Measurements from ENCODE around the gene NFKBIB. TPM values are rescaled to one million over a fixed set of nuclear protein-coding genes. Genes with fewer than 3 reads are reported as not detected.

Gene NFKBIB
- total RNA-seq, 1 donor from 2014 or later = 8.3 TPM

DNA sequence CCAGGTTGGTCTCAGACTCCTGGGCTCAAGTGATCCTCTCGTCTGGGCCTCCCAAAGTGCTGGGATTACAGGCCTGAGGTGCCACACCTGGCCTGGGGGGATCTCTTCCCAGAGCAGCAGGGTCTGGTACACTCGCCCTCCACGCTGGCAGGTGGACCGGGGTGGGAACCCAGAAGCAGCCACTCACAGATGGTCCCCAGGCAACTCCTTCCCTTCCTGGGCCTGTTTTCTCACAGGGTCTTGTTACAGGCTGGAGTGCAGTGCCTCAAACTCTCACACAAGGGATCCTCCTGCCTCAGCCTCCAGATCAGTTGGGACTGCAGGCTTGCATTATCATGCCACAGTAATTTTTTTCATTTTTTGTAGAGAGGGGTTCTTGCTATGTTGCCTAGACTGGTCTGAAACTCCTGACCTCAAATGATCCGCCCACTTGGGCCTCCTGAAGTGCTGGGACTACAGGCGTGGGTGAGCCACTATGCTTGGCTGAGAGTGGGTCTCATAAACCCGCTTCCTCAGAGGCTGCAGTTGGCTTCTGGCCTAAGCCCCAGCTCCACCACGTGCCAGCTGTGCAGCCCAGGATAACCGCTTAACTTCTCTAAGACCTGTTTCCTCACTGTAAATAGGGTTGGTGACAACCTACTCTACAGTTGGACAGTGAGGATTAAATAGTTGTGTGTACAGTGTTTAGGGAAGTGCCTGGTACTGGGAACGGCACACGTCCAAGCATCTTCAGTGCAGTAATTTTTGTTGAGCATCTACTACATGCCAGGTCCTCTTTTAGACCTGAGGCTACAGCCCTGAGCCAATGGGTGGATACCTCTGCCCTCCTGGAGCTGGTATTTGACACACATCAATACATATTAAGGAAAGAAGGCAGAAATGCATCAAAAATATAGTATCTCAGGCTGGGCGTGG lies 13.1 kb downstream of the NFKBIB start:
- DNase-seq (ENCODE audit: low spot score) = no peak
- no peak overlapping the region for H3K4me3 ChIP-seq
- peaks cover 3% of the 10 kb centered on the region for H3K36me3 Mint-ChIP-seq
- no peaks in the 10 kb centered on the region for H4K20me1 ChIP-seq (ENCODE audit: low read depth)
- TF ChIP-seq, protein P1, sequence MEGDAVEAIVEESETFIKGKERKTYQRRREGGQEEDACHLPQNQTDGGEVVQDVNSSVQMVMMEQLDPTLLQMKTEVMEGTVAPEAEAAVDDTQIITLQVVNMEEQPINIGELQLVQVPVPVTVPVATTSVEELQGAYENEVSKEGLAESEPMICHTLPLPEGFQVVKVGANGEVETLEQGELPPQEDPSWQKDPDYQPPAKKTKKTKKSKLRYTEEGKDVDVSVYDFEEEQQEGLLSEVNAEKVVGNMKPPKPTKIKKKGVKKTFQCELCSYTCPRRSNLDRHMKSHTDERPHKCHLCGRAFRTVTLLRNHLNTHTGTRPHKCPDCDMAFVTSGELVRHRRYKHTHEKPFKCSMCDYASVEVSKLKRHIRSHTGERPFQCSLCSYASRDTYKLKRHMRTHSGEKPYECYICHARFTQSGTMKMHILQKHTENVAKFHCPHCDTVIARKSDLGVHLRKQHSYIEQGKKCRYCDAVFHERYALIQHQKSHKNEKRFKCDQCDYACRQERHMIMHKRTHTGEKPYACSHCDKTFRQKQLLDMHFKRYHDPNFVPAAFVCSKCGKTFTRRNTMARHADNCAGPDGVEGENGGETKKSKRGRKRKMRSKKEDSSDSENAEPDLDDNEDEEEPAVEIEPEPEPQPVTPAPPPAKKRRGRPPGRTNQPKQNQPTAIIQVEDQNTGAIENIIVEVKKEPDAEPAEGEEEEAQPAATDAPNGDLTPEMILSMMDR (IDR thresholded peaks at IDR 0.05) = no peak
- TF ChIP-seq EZH2phosphoT487 (IDR thresholded peaks at IDR 0.05) (no peak), EZH2 (IDR thresholded peaks at IDR 0.05) (no peak)
- H3K4me3 Mint-ChIP-seq = no peak overlapping the region
- no peaks in the 10 kb centered on the region for H3K27me3 ChIP-seq
- no peaks in the 10 kb centered on the region for H3K9me3 Mint-ChIP-seq
- H3K9ac ChIP-seq = no peak overlapping the region
- no peaks in the 10 kb centered on the region for H3K79me2 ChIP-seq (ENCODE audit: low read depth)
- no peaks in the 10 kb centered on the region for H3K9me3 ChIP-seq (ENCODE audit: low read depth)
- H3K4me1 ChIP-seq = no peaks in the 10 kb centered on the region
- no peak overlapping the region for H3K27ac ChIP-seq
- H3K27ac Mint-ChIP-seq = peak overlapping the region; percentile 69
- H2AFZ ChIP-seq (replicated peaks) = no peak overlapping the region
- peaks cover 7% of the 10 kb centered on the region for H3K27me3 Mint-ChIP-seq (ENCODE audit: insufficient read depth, low read depth)
- H3K4me1 Mint-ChIP-seq = no peaks in the 10 kb centered on the region
- no peaks in the 10 kb centered on the region for H3F3A ChIP-seq (ENCODE audit: low read depth)
- H3K36me3 ChIP-seq = no peaks in the 10 kb centered on the region
- no peak overlapping the region for H3K4me2 ChIP-seq

DNA sequence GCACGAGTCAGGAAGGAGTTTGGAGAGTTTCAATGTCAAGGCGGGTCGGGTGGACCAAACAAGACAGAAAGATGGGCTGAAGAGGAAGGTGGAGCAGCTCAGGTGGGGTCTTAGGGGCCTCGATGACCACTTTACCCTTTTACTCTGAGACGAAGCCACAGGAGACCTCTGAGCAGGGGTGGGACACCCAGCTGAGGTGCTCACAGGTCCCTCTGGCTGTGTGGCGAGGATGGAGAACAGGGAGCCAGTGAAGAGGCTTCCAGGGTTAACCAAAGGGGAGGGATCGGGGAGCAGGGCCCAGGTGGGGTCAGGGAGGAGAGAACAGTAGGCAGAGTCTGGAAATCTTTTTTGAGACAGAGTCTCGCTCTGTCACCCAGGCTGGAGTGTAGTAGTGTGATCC lies 14.2 kb downstream of the NFKBIB start:
- H3K4me3 ChIP-seq = no peak overlapping the region
- no peaks in the 10 kb centered on the region for H3K27me3 ChIP-seq
- no peak overlapping the region for H2AFZ ChIP-seq (replicated peaks)
- no peaks in the 10 kb centered on the region for H3K36me3 ChIP-seq
- no peaks in the 10 kb centered on the region for H3K9me3 ChIP-seq (ENCODE audit: low read depth)
- Mint-ChIP-seq H3K27ac (no peak overlapping the region), H3K36me3 (peaks cover 2% of the 10 kb centered on the region), H3K4me3 (no peak overlapping the region), H3K4me1 (no peaks in the 10 kb centered on the region), H3K27me3 (ENCODE audit: insufficient read depth, low read depth) (peaks cover 7% of the 10 kb centered on the region), H3K9me3 (no peaks in the 10 kb centered on the region)
- H3K27ac ChIP-seq = no peak overlapping the region
- H3K79me2 ChIP-seq (ENCODE audit: low read depth) = no peaks in the 10 kb centered on the region
- DNase-seq (ENCODE audit: low spot score) = no peak
- no peaks in the 10 kb centered on the region for H3K4me1 ChIP-seq
- H4K20me1 ChIP-seq (ENCODE audit: low read depth) = no peaks in the 10 kb centered on the region
- H3F3A ChIP-seq (ENCODE audit: low read depth) = no peaks in the 10 kb centered on the region
- no peak for TF ChIP-seq EZH2 (IDR thresholded peaks at IDR 0.05)
- TF ChIP-seq, protein P1 (IDR thresholded peaks at IDR 0.05) = no peak
- no peak for TF ChIP-seq EZH2phosphoT487 (IDR thresholded peaks at IDR 0.05)
- H3K4me2 ChIP-seq = no peak overlapping the region
- no peak overlapping the region for H3K9ac ChIP-seq

DNA sequence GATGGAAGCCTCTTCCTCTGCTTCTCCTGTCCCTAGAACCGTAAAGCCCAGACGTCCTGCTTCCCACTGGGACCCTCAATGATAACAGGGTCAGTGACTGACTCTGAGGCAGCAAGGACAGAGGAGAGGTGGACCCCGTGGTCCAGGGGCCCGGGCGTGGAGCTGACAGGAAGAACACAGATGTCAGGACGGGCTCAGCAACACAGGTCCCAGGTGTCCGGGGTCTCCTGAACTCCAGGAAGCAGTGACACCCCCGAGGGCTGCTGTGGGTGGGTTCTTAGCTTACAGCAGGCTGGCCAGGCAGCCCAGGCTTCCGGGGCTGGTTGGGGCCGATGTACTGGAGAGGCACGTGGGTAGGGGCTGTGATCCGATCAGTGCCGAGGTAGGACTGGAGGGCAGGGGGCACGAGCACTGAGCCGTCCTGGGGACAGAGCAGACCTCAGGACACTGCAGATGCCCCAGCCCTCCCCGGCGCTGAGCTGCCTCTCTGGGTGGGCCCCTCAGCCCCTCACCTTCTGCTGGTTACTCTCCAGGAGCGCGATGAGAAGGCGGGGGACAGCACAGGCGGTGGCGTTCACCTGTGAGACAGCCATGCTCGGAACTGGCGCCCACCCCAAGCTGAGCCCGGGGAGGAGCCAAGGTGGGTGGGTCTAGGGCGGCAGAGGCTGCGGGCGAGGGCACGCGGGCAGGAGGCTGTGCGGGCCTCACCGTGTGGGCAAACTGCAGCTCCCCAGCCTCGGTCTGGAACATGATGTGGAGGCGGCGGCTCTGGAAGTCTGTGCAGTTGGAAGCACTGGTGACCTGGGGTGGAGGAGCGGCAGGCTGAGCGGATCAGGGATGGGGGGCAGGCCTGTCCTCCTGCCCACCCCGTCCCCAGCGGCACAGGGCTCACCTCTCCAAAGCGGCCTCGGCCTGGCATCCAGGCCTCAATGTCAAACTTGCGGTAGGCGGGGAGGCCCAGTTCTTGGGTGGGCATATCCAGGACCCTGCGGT lies 15.9 kb downstream of the NFKBIB start:
- Mint-ChIP-seq H3K36me3 (peaks cover 2% of the 10 kb centered on the region), H3K4me1 (no peaks in the 10 kb centered on the region), H3K4me3 (no peak overlapping the region), H3K27ac (peak overlapping the region; percentile 77), H3K27me3 (ENCODE audit: insufficient read depth, low read depth) (peaks cover 7% of the 10 kb centered on the region), H3K9me3 (no peaks in the 10 kb centered on the region)
- DNase-seq (ENCODE audit: low spot score) = no peak
- TF ChIP-seq, protein P1 (IDR thresholded peaks at IDR 0.05) = no peak
- Histone ChIP-seq H3K4me1 (no peaks in the 10 kb centered on the region), H4K20me1 (ENCODE audit: low read depth) (no peaks in the 10 kb centered on the region), H3K9me3 (ENCODE audit: low read depth) (no peaks in the 10 kb centered on the region), H3F3A (ENCODE audit: low read depth) (no peaks in the 10 kb centered on the region), H2AFZ (replicated peaks) (no peak overlapping the region), H3K4me3 (no peak overlapping the region), H3K27ac (no peak overlapping the region), H3K79me2 (ENCODE audit: low read depth) (no peaks in the 10 kb centered on the region), H3K9ac (no peak overlapping the region), H3K4me2 (no peak overlapping the region), H3K36me3 (no peaks in the 10 kb centered on the region), H3K27me3 (no peaks in the 10 kb centered on the region)

Measured in neural progenitor cell (in vitro differentiated cells).